Neural progenitor cell (in vitro differentiated cells): ENCODE data around the gene TAF6. TPM values are rescaled to one million over a fixed set of nuclear protein-coding genes. Genes with fewer than 3 reads are reported as not detected.

Experiments
- DNase-seq: peaks from one replicate; pipeline ENCODE4 v3.0.0-alpha.2; 2016; ENCODE audit warnings: low spot score
- H2AFZ ChIP-seq: fragments of 200-600 bp; sonication (generic); replicated peaks from 2 replicates; pipeline ENCODE4 v1.6.1; 2016; ENCODE audit warnings: antibody characterized with exemption
- H3F3A ChIP-seq: fragments of 200-600 bp; sonication (generic); 2 replicates; pipeline ENCODE4 v1.6.1; 2016; ENCODE audit warnings: antibody characterized with exemption, low read depth
- H3K27ac ChIP-seq: fragments of 200-600 bp; sonication (generic); 2 replicates; pipeline ENCODE4 v1.5.1; 2016; ENCODE audit warnings: mild to moderate bottlenecking
- H3K27me3 ChIP-seq: fragments of 200-600 bp; sonication (generic); 2 replicates; pipeline ENCODE4 v1.6.1; 2016; ENCODE audit warnings: mild to moderate bottlenecking, moderate library complexity
- H3K36me3 ChIP-seq: fragments of 200-600 bp; sonication (generic); 2 replicates; pipeline ENCODE4 v1.5.1; 2016
- H3K4me1 ChIP-seq: fragments of 200-600 bp; sonication (generic); 2 replicates; pipeline ENCODE4 v1.6.1; 2016; ENCODE audit warnings: mixed run types
- H3K4me2 ChIP-seq: fragments of 200-600 bp; sonication (generic); 2 replicates; pipeline ENCODE4 v1.6.1; 2016
- H3K4me3 ChIP-seq: fragments of 200-600 bp; sonication (generic); 2 replicates; pipeline ENCODE4 v1.5.1; 2016
- H3K79me2 ChIP-seq: fragments of 200-600 bp; sonication (generic); 2 replicates; pipeline ENCODE4 v1.6.1; 2016; ENCODE audit warnings: low read depth
- H3K9ac ChIP-seq: fragments of 200-600 bp; sonication (generic); 2 replicates; pipeline ENCODE4 v1.6.1; 2016
- H3K9me3 ChIP-seq: fragments of 200-600 bp; sonication (generic); 2 replicates; pipeline ENCODE4 v1.5.1; 2016; ENCODE audit warnings: low read depth
- H4K20me1 ChIP-seq: fragments of 200-600 bp; sonication (generic); 2 replicates; pipeline ENCODE4 v1.6.1; 2016; ENCODE audit warnings: low read depth
- H3K27ac Mint-ChIP-seq: 3 replicates; pipeline ENCODE4 v1.8.0; 2021; ENCODE audit warnings: mixed read lengths
- H3K27me3 Mint-ChIP-seq: 2 replicates; pipeline ENCODE4 v1.8.0; 2022; ENCODE audit warnings: low read depth, mild to moderate bottlenecking, inconsistent platforms, moderate library complexity, mixed read lengths; ENCODE audit not compliant: insufficient read depth
- H3K36me3 Mint-ChIP-seq: 3 replicates; pipeline ENCODE4 v1.8.0; 2021; ENCODE audit warnings: mixed read lengths
- H3K4me1 Mint-ChIP-seq: 3 replicates; pipeline ENCODE4 v1.8.0; 2021; ENCODE audit warnings: mixed read lengths
- H3K4me3 Mint-ChIP-seq: 3 replicates; pipeline ENCODE4 v1.8.0; 2021; ENCODE audit warnings: mild to moderate bottlenecking, moderate library complexity, mixed read lengths
- H3K9me3 Mint-ChIP-seq: 3 replicates; pipeline ENCODE4 v1.8.0; 2020; ENCODE audit warnings: mixed read lengths
- EZH2 ChIP-seq: fragments of 200-600 bp; sonication (generic); IDR thresholded peaks from 2 replicates; pipeline ENCODE4 v1.6.1; 2017; ENCODE audit warnings: antibody characterized with exemption, mild to moderate bottlenecking, moderate library complexity
- EZH2phosphoT487 ChIP-seq: fragments of 200-600 bp; sonication (generic); IDR thresholded peaks from 2 replicates; pipeline ENCODE4 v1.6.1; 2017; ENCODE audit warnings: antibody characterized with exemption
- total RNA-seq: library from RNA; depleted of rRNA; stranded (reverse); fragments of >200 nt; gene quantifications from 2 replicates; pipeline ENCODE4 v1.2.3, GENCODE V29; 2015; ENCODE audit warnings: low replicate concordance
- TF ChIP-seq, protein P1 (sequence below): fragments of 200-600 bp; sonication (generic); IDR thresholded peaks from 2 replicates; pipeline ENCODE4 v1.5.1; 2017; ENCODE audit warnings: antibody characterized with exemption, mild to moderate bottlenecking

Gene TAF6
- total RNA-seq, 1 donor from 2014 or later, result 66.1 TPM

DNA sequence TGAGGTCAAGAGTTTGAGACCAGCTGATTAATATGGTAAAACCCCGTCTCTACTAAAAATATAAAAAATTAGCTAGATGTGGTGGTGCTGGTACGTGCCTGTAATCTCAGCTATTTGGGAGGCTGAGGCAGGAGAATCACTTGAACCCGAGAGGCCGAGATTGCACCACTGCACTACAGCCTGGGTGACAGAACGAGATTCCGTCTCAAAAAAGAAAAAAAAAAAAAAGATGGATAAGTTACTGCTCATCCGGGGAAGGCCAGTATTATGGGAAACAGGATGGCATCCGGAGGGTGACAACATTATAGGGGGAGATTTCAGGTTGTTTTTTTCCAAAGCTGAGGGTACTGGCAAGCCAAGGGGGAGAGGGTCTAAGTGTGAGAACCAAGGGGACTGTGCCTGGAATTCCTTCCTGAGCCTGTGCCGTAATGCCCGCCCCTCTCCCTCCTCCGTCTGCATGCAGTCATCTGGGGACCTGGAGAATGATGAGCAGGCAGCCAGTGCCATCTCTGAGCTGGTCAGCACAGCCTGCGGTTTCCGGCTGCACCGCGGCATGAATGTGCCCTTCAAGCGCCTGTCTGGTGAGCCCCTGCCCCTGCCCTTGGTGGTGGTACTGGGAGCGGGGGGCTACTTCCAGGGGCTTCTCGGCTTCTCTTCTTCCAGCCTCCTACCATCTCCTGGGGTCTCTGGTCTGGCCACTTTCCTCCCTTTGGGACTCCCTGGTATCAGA lies 33.9 kb upstream of the TAF6 start:
- H3K9ac ChIP-seq, result no peak overlapping the region
- no peaks in the 10 kb centered on the region for H3K27me3 ChIP-seq
- Mint-ChIP-seq H3K27me3 (peaks cover 4% of the 10 kb centered on the region), H3K4me3 (peak overlapping the region; percentile 41), H3K27ac (no peak overlapping the region), H3K4me1 (peaks cover 24% of the 10 kb centered on the region), H3K36me3 (peaks cover 11% of the 10 kb centered on the region), H3K9me3 (no peaks in the 10 kb centered on the region)
- H3K4me2 ChIP-seq, result no peak overlapping the region
- H4K20me1 ChIP-seq, result peaks cover 32% of the 10 kb centered on the region
- H3K36me3 ChIP-seq, result no peaks in the 10 kb centered on the region
- DNase-seq, result no peak
- H3F3A ChIP-seq, result peaks cover 30% of the 10 kb centered on the region
- no peak overlapping the region for H2AFZ ChIP-seq
- H3K4me1 ChIP-seq, result peaks cover 3% of the 10 kb centered on the region
- H3K79me2 ChIP-seq, result peaks cover 34% of the 10 kb centered on the region
- TF ChIP-seq, protein P1, sequence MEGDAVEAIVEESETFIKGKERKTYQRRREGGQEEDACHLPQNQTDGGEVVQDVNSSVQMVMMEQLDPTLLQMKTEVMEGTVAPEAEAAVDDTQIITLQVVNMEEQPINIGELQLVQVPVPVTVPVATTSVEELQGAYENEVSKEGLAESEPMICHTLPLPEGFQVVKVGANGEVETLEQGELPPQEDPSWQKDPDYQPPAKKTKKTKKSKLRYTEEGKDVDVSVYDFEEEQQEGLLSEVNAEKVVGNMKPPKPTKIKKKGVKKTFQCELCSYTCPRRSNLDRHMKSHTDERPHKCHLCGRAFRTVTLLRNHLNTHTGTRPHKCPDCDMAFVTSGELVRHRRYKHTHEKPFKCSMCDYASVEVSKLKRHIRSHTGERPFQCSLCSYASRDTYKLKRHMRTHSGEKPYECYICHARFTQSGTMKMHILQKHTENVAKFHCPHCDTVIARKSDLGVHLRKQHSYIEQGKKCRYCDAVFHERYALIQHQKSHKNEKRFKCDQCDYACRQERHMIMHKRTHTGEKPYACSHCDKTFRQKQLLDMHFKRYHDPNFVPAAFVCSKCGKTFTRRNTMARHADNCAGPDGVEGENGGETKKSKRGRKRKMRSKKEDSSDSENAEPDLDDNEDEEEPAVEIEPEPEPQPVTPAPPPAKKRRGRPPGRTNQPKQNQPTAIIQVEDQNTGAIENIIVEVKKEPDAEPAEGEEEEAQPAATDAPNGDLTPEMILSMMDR, result no peak
- H3K27ac ChIP-seq, result no peak overlapping the region
- H3K4me3 ChIP-seq, result no peak overlapping the region
- H3K9me3 ChIP-seq, result no peaks in the 10 kb centered on the region

DNA sequence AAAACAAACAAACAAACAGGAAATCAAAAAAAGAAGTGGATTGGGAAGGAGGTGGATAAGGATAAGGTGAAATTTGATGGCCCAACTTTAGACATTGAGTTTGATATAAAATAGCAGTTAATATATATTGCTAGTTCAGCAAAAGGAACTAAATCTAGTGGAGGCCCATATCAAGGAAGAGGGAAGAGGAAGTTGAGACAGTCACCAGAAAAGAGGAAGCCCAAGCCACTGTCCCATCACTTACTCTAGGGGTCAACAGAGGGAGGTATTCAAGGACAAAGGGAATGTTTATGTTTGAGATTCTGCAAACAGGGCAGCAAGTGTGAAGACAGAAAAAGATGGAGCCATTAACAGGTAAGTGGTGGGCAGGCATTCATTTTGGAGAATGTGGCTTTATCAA lies 33.2 kb upstream of the TAF6 start:
- Histone ChIP-seq H2AFZ (no peak overlapping the region), H3F3A (peaks cover 29% of the 10 kb centered on the region), H3K27ac (no peak overlapping the region), H3K4me1 (peaks cover 3% of the 10 kb centered on the region), H3K9me3 (no peaks in the 10 kb centered on the region), H3K4me2 (no peak overlapping the region), H3K79me2 (peaks cover 34% of the 10 kb centered on the region), H3K4me3 (no peak overlapping the region), H3K9ac (no peak overlapping the region), H3K27me3 (no peaks in the 10 kb centered on the region), H4K20me1 (peaks cover 25% of the 10 kb centered on the region), H3K36me3 (no peaks in the 10 kb centered on the region)
- no peak overlapping the region for H3K4me3 Mint-ChIP-seq
- no peak overlapping the region for H3K27ac Mint-ChIP-seq
- peaks cover 11% of the 10 kb centered on the region for H3K36me3 Mint-ChIP-seq
- H3K27me3 Mint-ChIP-seq, result peaks cover 4% of the 10 kb centered on the region
- H3K9me3 Mint-ChIP-seq, result no peaks in the 10 kb centered on the region
- peaks cover 21% of the 10 kb centered on the region for H3K4me1 Mint-ChIP-seq
- DNase-seq, result no peak
- TF ChIP-seq EZH2phosphoT487, result no peak
- TF ChIP-seq, protein P1, result no peak
- no peak for TF ChIP-seq EZH2

DNA sequence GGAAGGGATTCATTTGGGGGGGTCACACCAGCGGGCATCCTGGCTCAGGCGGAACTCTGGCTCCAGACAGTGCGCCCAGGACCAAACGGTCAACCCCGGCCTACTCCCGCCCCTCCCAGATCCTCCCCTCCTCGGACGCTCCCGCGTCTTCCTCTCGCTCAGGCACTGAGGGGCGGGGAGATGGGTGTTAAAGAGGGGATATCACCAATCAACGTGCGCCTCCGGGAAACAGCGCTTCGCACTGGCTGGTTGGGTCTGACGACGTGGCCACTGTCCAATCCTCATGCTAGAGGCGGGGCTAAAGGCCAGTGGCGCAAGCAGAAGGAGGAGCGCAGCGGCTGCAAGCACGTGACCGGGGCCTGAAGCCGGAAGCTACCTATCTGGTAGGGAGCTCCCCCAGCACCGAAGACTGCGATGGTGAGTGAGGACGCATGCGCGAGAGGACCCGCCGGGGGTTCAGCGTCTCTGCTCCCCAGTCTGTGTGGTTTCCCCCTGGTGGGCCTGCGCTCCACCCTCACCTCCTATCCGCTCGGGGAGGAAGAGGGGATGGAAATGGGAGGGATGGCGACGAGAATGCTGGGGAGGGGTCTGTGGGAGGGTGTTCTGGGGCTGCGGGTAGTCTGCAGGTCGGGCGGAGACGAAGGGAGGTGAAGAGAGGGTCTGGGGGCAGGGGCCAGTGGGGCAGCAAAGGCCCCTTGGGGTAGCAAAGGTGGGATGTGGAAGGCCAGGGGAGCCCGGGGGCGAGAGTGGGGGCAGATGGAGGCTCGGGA lies 29.6 kb upstream of the TAF6 start, which contains the start of gene LAMTOR4:
Gene LAMTOR4, plus strand, starts transcription at position 360 of the 770 bp plus-strand sequence. Its CDS starts 55 bp downstream, at position 415.
- Mint-ChIP-seq H3K9me3 (no peaks in the 10 kb centered on the region), H3K27ac (peak within 1 kb of the TSS; percentile 94), H3K4me3 (peak within 1 kb of the TSS; percentile 96), H3K4me1 (peaks cover 13% of the 10 kb centered on the region), H3K36me3 (peaks cover 8% of the 10 kb centered on the region), H3K27me3 (no peaks in the 10 kb centered on the region)
- Histone ChIP-seq H3K4me1 (peaks cover 3% of the 10 kb centered on the region), H3K9ac (peak within 1 kb of the TSS; percentile 68), H3F3A (peaks cover 23% of the 10 kb centered on the region), H3K27me3 (no peaks in the 10 kb centered on the region), H3K4me2 (peak within 1 kb of the TSS; percentile 81), H3K36me3 (no peaks in the 10 kb centered on the region), H4K20me1 (peaks cover 6% of the 10 kb centered on the region), H3K4me3 (peak within 1 kb of the TSS; percentile 76), H3K79me2 (peaks cover 34% of the 10 kb centered on the region), H3K27ac (no peak within 1 kb of the TSS), H2AFZ (peak within 1 kb of the TSS; percentile 80), H3K9me3 (no peaks in the 10 kb centered on the region)
- peak; percentile 100 for DNase-seq
- no peak for TF ChIP-seq EZH2phosphoT487
- TF ChIP-seq, protein P1, result peak; percentile 15
- TF ChIP-seq EZH2, result no peak
